Keratinocyte (primary cell): ENCODE measurements around the gene PARM1.

Source experiments
- EZH2 ChIP-seq: IDR thresholded peaks from one replicate; pipeline ENCODE4 v1.6.1; 2012; ENCODE audit warnings: inconsistent platforms, mild to moderate bottlenecking, low read length, moderate library complexity
- TF ChIP-seq, protein P1 (sequence below), 3 experiments: IDR thresholded peaks in 1 of 3; conservative IDR thresholded peaks in 1 of 3; optimal IDR thresholded peaks in 1 of 3; 2 replicates in 2 of 3; 3 replicates in 1 of 3; pipeline versions ENCODE3 to v1.5.1; 2011; ENCODE audit warnings: low read length in 3 of 3, mild to moderate bottlenecking in 3 of 3, moderate library complexity in 2 of 3, control low read depth in 1 of 3, inconsistent platforms in 1 of 3; ENCODE audit not compliant: insufficient read depth in 2 of 3; ENCODE audit errors: extremely low read depth in 1 of 3

GRCh38 chr4:75031775-75032174 is 98.9 kb downstream of the PARM1 start:
- TF ChIP-seq, protein P1, sequence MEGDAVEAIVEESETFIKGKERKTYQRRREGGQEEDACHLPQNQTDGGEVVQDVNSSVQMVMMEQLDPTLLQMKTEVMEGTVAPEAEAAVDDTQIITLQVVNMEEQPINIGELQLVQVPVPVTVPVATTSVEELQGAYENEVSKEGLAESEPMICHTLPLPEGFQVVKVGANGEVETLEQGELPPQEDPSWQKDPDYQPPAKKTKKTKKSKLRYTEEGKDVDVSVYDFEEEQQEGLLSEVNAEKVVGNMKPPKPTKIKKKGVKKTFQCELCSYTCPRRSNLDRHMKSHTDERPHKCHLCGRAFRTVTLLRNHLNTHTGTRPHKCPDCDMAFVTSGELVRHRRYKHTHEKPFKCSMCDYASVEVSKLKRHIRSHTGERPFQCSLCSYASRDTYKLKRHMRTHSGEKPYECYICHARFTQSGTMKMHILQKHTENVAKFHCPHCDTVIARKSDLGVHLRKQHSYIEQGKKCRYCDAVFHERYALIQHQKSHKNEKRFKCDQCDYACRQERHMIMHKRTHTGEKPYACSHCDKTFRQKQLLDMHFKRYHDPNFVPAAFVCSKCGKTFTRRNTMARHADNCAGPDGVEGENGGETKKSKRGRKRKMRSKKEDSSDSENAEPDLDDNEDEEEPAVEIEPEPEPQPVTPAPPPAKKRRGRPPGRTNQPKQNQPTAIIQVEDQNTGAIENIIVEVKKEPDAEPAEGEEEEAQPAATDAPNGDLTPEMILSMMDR (optimal IDR thresholded peaks at IDR 0.05 in 1 of 3, IDR thresholded peaks at IDR 0.05 in 1 of 3, conservative IDR thresholded peaks at IDR 0.05 in 1 of 3; ENCODE audit: extremely low read depth in 1 of 3, insufficient read depth in 2 of 3, low read length in 3 of 3), result no peak
- TF ChIP-seq EZH2, result no peak
